ENCODE results near the gene ZNF845.

DNA sequence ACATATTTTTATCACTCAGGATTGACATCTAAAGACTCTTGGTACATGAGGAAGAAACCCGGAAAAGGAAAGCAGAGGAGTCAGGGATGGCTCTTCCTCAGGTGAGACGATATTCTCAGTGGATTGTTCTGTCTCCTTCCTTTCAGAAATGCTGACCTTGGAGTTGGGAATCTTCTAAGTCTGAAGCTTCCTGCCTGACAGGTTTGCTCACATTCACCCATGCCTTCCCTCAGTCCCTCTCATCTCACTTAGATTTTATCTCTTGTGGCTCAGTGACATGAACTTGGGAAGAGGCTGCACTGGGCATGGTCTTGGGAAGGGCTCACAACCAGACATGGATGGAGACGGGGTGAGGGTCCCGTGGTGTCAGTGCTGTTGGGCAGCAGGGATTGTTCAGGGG, 38.6 kb downstream of the ZNF845 start:
- TF ChIP-seq NR2C1 (IDR thresholded peaks at IDR 0.05) = no peak
- no peak for TF ChIP-seq EZH2 (IDR thresholded peaks at IDR 0.05; ENCODE audit: borderline replicate concordance, control insufficient read depth, low read depth, low read length)
- no peak for TF ChIP-seq POLR2AphosphoS5 (IDR thresholded peaks at IDR 0.05; ENCODE audit: low read length)
- no peak for TF ChIP-seq MEF2B (IDR thresholded peaks at IDR 0.05; ENCODE audit: partially characterized antibody, poor library complexity, severe bottlenecking)
- no peak for TF ChIP-seq CEBPZ (IDR thresholded peaks at IDR 0.05; ENCODE audit: low read depth, low read length)
- TF ChIP-seq, protein P1, sequence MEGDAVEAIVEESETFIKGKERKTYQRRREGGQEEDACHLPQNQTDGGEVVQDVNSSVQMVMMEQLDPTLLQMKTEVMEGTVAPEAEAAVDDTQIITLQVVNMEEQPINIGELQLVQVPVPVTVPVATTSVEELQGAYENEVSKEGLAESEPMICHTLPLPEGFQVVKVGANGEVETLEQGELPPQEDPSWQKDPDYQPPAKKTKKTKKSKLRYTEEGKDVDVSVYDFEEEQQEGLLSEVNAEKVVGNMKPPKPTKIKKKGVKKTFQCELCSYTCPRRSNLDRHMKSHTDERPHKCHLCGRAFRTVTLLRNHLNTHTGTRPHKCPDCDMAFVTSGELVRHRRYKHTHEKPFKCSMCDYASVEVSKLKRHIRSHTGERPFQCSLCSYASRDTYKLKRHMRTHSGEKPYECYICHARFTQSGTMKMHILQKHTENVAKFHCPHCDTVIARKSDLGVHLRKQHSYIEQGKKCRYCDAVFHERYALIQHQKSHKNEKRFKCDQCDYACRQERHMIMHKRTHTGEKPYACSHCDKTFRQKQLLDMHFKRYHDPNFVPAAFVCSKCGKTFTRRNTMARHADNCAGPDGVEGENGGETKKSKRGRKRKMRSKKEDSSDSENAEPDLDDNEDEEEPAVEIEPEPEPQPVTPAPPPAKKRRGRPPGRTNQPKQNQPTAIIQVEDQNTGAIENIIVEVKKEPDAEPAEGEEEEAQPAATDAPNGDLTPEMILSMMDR (IDR thresholded peaks at IDR 0.05 in 2 of 3, conservative IDR thresholded peaks at IDR 0.05 in 1 of 3; ENCODE audit: control insufficient read depth in 2 of 3, extremely low read depth in 1 of 3, insufficient read depth in 1 of 3, low read depth in 3 of 3, low read length in 3 of 3) = no peak
- TF ChIP-seq, protein P2, sequence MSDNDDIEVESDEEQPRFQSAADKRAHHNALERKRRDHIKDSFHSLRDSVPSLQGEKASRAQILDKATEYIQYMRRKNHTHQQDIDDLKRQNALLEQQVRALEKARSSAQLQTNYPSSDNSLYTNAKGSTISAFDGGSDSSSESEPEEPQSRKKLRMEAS (IDR thresholded peaks at IDR 0.05; ENCODE audit: low read depth, low read length) = no peak

Data from GM12878 (cell line).